ENCODE data around the gene NLRP8. TPM values are rescaled to one million over a fixed set of nuclear protein-coding genes. Genes with fewer than 3 reads are reported as not detected.

NLRP8 gene
- total RNA-seq, 2 donors from 2014 or later: not detected

DNA sequence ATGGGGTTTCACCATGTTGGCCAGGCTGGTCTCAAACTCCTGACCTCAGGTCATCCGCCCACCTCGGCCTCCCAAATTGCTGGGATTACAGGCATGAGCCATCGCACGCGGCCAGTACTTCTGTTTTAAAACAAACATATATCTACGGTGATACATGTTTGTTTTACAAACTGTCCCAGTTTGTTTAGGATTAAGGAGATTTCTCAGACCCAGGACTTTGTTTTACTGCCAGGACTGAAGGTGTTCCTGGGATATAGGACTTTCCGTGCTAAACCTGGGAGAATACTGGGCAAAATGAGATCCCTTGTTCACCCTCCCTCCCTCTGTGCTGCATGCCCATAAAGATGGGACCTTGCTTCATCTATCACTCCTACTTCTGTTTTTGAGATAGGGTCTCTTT is 8.8 kb downstream of the NLRP8 start:
- TF ChIP-seq, protein P1, sequence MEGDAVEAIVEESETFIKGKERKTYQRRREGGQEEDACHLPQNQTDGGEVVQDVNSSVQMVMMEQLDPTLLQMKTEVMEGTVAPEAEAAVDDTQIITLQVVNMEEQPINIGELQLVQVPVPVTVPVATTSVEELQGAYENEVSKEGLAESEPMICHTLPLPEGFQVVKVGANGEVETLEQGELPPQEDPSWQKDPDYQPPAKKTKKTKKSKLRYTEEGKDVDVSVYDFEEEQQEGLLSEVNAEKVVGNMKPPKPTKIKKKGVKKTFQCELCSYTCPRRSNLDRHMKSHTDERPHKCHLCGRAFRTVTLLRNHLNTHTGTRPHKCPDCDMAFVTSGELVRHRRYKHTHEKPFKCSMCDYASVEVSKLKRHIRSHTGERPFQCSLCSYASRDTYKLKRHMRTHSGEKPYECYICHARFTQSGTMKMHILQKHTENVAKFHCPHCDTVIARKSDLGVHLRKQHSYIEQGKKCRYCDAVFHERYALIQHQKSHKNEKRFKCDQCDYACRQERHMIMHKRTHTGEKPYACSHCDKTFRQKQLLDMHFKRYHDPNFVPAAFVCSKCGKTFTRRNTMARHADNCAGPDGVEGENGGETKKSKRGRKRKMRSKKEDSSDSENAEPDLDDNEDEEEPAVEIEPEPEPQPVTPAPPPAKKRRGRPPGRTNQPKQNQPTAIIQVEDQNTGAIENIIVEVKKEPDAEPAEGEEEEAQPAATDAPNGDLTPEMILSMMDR (IDR thresholded peaks at IDR 0.05): no peak
- DNase-seq (ENCODE audit: low spot score): no peak
- no peaks in the 10 kb centered on the region for H3K27me3 ChIP-seq
- H3K27ac ChIP-seq: no peak overlapping the region
- H3K4me3 ChIP-seq: no peak overlapping the region
- no peaks in the 10 kb centered on the region for H3K9me3 ChIP-seq
- no peaks in the 10 kb centered on the region for H3K4me1 ChIP-seq
- H3K36me3 ChIP-seq: no peaks in the 10 kb centered on the region

DNA sequence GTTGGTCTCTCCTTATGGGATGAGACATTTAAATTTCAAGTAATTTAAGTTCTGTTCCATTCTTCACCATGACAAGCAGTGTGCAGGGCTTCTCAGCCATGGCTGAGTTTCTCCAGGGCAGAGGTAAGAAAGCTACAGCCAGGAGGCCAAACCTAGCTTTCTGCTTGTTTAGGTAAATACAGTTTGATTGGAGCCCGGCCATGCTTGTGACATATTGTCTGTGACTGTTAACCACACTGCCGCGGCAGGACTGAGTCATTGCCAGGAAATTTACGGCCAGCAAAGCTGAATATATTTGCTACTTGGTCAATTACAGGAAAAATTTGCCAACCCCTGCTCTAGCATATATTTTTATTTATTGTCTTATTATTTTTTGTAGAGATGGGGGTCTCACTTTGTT is 10.7 kb downstream of the NLRP8 start:
- Histone ChIP-seq H3K27me3 (no peaks in the 10 kb centered on the region), H3K9me3 (no peaks in the 10 kb centered on the region), H3K27ac (no peak overlapping the region), H3K4me3 (no peak overlapping the region), H3K4me1 (no peaks in the 10 kb centered on the region), H3K36me3 (no peaks in the 10 kb centered on the region)
- no peak for DNase-seq (ENCODE audit: low spot score)
- TF ChIP-seq, protein P1 (IDR thresholded peaks at IDR 0.05): no peak

DNA sequence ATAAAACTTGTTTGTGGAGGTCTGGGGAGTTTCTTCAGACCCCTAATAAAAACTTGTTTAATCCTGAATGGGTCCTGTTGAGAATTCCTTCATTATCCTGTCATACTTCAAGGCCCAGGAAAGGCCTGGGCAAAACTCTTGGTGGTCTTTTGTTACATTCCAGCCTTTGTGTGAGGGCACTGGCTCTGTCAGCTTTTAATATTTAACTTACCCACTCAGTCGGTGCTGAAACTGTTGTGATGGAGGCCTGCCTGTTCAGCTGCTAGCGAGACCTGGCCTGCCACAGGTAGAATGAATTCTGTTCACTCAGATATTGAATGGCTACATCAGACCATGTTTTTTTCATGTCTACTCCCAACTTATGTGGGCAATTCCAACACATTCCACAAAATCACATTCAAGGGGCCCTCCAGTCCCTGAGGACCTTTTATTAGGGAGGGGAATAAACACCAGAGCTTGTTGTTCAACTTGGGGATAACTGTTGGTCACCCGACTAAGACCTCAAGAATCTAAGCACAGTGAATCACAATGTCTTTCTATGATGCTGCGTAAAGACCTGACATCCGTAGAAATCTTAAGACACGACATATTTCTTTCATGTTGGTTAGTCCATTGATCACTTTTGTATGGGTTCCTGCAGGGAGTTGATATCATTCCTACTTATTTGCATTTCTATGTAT is 12.5 kb downstream of the NLRP8 start:
- Histone ChIP-seq H3K36me3 (no peaks in the 10 kb centered on the region), H3K4me1 (no peaks in the 10 kb centered on the region), H3K4me3 (no peak overlapping the region), H3K9me3 (no peaks in the 10 kb centered on the region), H3K27me3 (no peaks in the 10 kb centered on the region), H3K27ac (no peak overlapping the region)
- no peak for DNase-seq (ENCODE audit: low spot score)
- TF ChIP-seq, protein P1 (IDR thresholded peaks at IDR 0.05): no peak

DNA sequence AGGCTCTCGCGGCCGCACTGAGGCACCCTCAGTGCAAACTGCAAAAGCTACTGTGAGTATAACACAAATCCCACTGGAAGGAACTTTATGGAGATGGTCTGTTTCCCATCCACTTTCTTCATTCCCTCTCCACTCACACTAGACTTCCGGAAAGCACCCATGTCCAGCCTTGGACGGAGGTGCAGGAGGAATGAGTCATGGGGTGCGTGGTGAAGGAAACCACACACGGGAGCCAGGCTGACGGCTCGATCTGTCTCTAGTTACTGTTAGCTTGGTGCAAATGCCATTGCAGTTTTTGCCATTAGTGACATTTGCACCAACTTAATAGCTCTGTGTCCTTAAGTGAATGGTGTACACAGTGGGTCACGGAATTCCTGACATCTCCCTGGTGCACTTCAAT is 14.6 kb downstream of the NLRP8 start:
- Histone ChIP-seq H3K27ac (no peak overlapping the region), H3K27me3 (no peaks in the 10 kb centered on the region), H3K36me3 (no peaks in the 10 kb centered on the region), H3K9me3 (no peaks in the 10 kb centered on the region), H3K4me1 (no peaks in the 10 kb centered on the region), H3K4me3 (no peak overlapping the region)
- TF ChIP-seq, protein P1 (IDR thresholded peaks at IDR 0.05): no peak
- DNase-seq (ENCODE audit: low spot score): no peak

DNA sequence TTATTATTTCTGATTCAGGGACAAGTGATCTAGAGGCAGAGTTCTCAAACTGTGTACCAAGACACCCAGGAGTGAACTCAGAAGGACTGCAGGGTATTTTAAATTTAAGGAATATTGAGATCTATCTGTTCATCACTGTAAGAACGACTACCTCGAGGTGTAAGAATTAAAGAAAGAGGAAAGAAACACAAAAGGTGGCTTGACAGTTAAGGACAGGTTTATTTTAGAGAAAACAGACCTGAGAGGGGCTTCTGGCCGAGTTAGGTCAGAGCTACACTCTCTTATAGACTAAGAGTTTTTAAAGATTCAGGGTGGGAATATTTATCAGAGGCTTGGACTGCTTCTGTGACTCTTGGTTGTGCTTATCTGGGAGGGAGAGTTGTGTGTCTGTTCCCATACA is 26.4 kb downstream of the NLRP8 start:
- H3K27ac ChIP-seq: no peak overlapping the region
- H3K4me3 ChIP-seq: no peak overlapping the region
- H3K27me3 ChIP-seq: no peaks in the 10 kb centered on the region
- no peaks in the 10 kb centered on the region for H3K4me1 ChIP-seq
- H3K36me3 ChIP-seq: no peaks in the 10 kb centered on the region
- no peaks in the 10 kb centered on the region for H3K9me3 ChIP-seq
- DNase-seq (ENCODE audit: low spot score): no peak
- TF ChIP-seq, protein P1 (IDR thresholded peaks at IDR 0.05): no peak

DNA sequence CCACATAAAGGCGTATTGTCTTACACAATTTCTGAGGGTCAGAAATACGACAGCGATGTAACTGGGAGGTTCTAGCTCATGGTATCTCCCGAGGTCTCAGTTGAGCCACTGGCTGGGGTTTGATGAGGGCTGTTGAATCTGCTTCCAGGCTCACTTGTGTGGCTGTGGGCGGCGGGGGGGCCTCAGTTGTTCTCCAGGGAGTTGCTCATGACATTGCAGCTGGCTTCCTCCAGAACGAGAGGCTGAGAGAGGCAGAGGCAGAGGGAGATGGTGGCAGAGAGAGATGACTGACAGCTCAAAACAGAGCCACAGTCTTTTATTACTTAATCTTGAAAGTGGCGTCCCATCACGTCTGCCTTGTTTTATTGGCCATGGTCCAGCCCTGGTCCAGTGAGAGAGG is 32.8 kb downstream of the NLRP8 start:
- no peak for DNase-seq (ENCODE audit: low spot score)
- no peak overlapping the region for H3K27ac ChIP-seq
- TF ChIP-seq, protein P1 (IDR thresholded peaks at IDR 0.05): no peak
- H3K36me3 ChIP-seq: no peaks in the 10 kb centered on the region
- H3K27me3 ChIP-seq: no peaks in the 10 kb centered on the region
- no peaks in the 10 kb centered on the region for H3K4me1 ChIP-seq
- no peak overlapping the region for H3K4me3 ChIP-seq
- peaks cover 0 to 6% of the 10 kb centered on the region in 2 donors for H3K9me3 ChIP-seq

Data from right atrium auricular region (tissue), 2 donors.